Breast epithelium (tissue), 4 donors: ENCODE data around the gene PRDM11. TPM values are rescaled to one million over a fixed set of nuclear protein-coding genes. Genes with fewer than 3 reads are reported as not detected.

Experiments
- DNase-seq, 2 donors: peaks; one replicate each; pipeline ENCODE4 v3.0.0-alpha.2; 2019; ENCODE audit warnings: low spot score in 2 of 2
- H3K27ac ChIP-seq, 2 donors: fragments of 200-600 bp; sonication (generic) in 1 of 2; one replicate each; pipeline ENCODE4 v1.5.1; 2016 to 2019; ENCODE audit warnings: mild to moderate bottlenecking in 1 of 2
- H3K27me3 ChIP-seq, 2 donors: fragments of 200-600 bp; sonication (generic) in 1 of 2; one replicate each; pipeline versions ENCODE4 v1.5.1 to v1.6.0; 2017 to 2019; ENCODE audit warnings: control low read depth in 1 of 2, mild to moderate bottlenecking in 1 of 2
- H3K36me3 ChIP-seq: fragments of 200-600 bp; one replicate; pipeline ENCODE4 v1.5.1; 2019
- H3K4me1 ChIP-seq, 2 donors: fragments of 200-600 bp; sonication (generic); one replicate each; pipeline ENCODE4 v1.5.1; 2016 to 2019; ENCODE audit warnings: control low read depth in 1 of 2
- H3K4me3 ChIP-seq, 3 donors: fragments of 200-600 bp; sonication (generic); 1 replicate in 2 of 3; 2 replicates in 1 of 3; pipeline ENCODE4 v1.5.1; 2016 to 2019; ENCODE audit warnings: mild to moderate bottlenecking in 3 of 3, moderate library complexity in 2 of 3
- H3K9me3 ChIP-seq, 2 donors: fragments of 200-600 bp; sonication (generic) in 1 of 2; one replicate each; pipeline ENCODE4 v1.5.1; 2016 to 2019; ENCODE audit warnings: control low read depth in 1 of 2
- POLR2A ChIP-seq: fragments of 450-650 bp; IDR thresholded peaks from one replicate; pipeline ENCODE4 v1.6.1; 2016; ENCODE audit warnings: antibody characterized with exemption, mild to moderate bottlenecking, moderate library complexity
- POLR2AphosphoS5 ChIP-seq, 3 donors: sonication (generic); formaldehyde crosslinking; IDR thresholded peaks; one replicate each; pipeline ENCODE4 v1.6.1; 2017; ENCODE audit warnings: antibody characterized with exemption in 3 of 3
- intact Hi-C: fragments of 100-400 bp; cut with DNase I; formaldehyde crosslinking; loops from one replicate; pipeline ENCODE4 v1.15.1; 2023; ENCODE audit warnings: low total_unique reads
- total RNA-seq, 3 donors: library from RNA; depleted of rRNA; stranded (reverse); fragments of >200 nt; gene quantifications; one replicate each; pipeline ENCODE4 v1.1.0, GENCODE V29; 2016
- TF ChIP-seq, protein P1 (sequence below), 3 donors: fragments of 450-650 bp; IDR thresholded peaks; one replicate each; pipeline ENCODE4 v1.5.1; 2016 to 2017; ENCODE audit warnings: antibody characterized with exemption in 3 of 3, mild to moderate bottlenecking in 3 of 3, moderate library complexity in 3 of 3

Gene PRDM11
- total RNA-seq, 3 donors from 2014 or later, result 6.9 to 10.9 (median 10.8) TPM

DNA sequence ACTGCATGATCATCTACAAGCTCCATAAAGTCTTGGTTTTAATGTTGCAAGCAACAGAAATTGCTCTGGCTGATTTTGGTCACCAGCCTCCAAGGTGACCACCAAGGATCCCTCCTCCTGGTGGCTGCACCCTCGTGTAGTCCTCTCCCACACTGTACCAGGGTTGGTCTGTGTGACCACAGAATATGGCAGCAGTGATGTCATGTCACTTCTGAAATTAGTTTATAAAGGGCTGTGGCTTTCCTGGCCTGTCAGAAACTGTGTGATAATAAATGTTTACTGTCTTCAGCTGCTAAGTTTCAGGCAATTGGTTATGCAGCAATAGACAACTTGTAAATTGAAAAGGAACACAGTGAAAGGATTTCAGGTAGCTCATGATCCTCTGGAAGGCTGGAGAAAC lies 5.3 kb upstream of the PRDM11 start:
- TF ChIP-seq POLR2A (no peak), POLR2AphosphoS5 (IDR thresholded peaks at IDR 0.05) (no peak)
- TF ChIP-seq, protein P1, sequence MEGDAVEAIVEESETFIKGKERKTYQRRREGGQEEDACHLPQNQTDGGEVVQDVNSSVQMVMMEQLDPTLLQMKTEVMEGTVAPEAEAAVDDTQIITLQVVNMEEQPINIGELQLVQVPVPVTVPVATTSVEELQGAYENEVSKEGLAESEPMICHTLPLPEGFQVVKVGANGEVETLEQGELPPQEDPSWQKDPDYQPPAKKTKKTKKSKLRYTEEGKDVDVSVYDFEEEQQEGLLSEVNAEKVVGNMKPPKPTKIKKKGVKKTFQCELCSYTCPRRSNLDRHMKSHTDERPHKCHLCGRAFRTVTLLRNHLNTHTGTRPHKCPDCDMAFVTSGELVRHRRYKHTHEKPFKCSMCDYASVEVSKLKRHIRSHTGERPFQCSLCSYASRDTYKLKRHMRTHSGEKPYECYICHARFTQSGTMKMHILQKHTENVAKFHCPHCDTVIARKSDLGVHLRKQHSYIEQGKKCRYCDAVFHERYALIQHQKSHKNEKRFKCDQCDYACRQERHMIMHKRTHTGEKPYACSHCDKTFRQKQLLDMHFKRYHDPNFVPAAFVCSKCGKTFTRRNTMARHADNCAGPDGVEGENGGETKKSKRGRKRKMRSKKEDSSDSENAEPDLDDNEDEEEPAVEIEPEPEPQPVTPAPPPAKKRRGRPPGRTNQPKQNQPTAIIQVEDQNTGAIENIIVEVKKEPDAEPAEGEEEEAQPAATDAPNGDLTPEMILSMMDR (IDR thresholded peaks at IDR 0.05), result no peak
- no peak for DNase-seq
- Histone ChIP-seq H3K27ac (no peak overlapping the region), H3K36me3 (no peaks in the 10 kb centered on the region), H3K27me3 (no peaks in the 10 kb centered on the region), H3K4me3 (no peak overlapping the region), H3K9me3 (no peaks in the 10 kb centered on the region), H3K4me1 (no peaks in the 10 kb centered on the region)
- intact Hi-C loops, result no loop called here

DNA sequence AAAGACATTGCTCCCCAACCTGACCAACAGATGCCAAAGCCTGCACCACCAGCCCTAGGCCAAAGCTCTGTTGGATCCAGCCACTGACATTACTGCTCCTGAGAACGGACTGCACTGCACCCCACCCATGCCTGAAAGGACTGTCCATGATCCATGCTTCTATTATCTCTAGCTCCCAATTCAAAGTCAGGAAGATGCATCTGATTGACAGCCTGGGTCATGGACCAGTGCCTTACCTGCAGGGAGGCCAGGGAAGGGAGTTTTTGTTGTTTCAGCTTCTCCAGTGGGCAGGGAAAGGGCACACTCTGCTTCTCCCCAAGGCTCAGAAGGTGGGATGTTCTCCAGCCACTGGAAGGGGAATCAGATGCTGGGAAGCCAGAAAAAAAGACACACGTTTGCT lies 4.8 kb upstream of the PRDM11 start:
- Histone ChIP-seq H3K9me3 (no peaks in the 10 kb centered on the region), H3K36me3 (no peaks in the 10 kb centered on the region), H3K4me1 (no peaks in the 10 kb centered on the region), H3K27me3 (no peaks in the 10 kb centered on the region), H3K4me3 (no peak overlapping the region), H3K27ac (no peak overlapping the region)
- intact Hi-C loops, result no loop called here
- TF ChIP-seq, protein P1 (IDR thresholded peaks at IDR 0.05), result no peak
- TF ChIP-seq POLR2A (no peak), POLR2AphosphoS5 (IDR thresholded peaks at IDR 0.05) (no peak)
- DNase-seq, result no peak

DNA sequence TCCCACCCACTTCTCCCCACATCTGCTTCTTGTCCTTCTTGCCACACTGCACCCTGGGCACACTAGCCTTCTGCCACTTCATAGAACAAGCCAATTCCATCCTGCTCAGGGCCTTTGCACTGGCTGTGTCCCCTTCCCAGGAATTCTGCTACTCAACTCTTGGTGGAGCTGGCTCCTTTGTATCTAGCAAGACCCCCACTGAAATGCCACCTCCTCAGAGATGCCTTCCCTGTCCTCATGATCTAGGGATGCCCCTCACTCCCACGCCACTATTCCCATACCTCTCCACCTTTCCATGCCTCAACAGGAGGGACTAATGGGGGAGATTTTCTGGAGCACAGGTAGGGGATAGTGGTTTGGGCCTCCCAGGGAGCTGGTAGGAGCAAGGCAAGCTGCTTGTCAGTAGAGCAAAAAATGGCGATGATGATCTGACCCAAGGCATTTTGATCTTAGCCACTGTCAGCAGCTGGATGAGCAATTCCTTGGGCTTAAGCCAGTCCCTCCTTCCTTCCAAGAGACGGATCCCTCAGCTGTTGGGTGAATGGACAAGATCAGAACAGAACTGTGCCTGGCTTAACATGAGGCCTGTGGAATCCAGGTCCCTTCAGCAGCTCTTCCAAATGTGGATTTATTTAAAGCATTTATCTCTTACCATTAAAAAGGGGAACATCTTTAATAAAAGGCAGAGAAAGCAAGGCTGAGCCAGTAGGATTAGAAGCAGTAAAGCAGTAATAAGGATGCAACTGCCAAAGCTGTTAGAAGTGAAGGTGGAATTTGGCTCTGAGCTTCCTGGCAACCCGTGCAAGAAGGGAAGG lies 4.0 kb upstream of the PRDM11 start:
- intact Hi-C loops, result no loop called here
- no peaks in the 10 kb centered on the region for H3K9me3 ChIP-seq
- no peak overlapping the region for H3K27ac ChIP-seq
- no peaks in the 10 kb centered on the region for H3K4me1 ChIP-seq
- TF ChIP-seq POLR2A (no peak), POLR2AphosphoS5 (IDR thresholded peaks at IDR 0.05) (no peak)
- H3K27me3 ChIP-seq, result no peaks in the 10 kb centered on the region
- no peaks in the 10 kb centered on the region for H3K36me3 ChIP-seq
- no peak for DNase-seq
- H3K4me3 ChIP-seq, result no peak overlapping the region

DNA sequence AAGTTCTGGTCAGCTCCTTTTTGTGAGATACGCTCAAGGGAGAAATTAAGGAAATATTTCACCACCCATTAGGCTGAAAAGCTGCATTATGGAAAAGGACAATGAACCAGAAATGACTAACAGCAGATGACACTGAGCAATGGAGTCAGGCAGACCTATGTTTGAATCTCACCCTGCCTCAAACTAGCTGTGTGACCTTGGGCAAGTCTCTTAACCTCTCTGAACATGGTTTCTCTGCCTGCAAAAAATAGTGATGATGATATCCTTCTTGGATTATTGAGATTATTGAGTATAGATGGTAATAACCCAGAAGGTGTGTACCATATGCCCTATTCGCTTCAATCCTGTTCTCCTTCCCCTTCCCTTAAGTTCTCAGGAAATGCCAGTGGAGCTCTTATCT lies 2.9 kb upstream of the PRDM11 start:
- Histone ChIP-seq H3K4me1 (peaks cover 0 to 5% of the 10 kb centered on the region in 2 donors), H3K9me3 (no peaks in the 10 kb centered on the region), H3K4me3 (no peak overlapping the region), H3K36me3 (no peaks in the 10 kb centered on the region), H3K27me3 (no peaks in the 10 kb centered on the region), H3K27ac (no peak overlapping the region)
- DNase-seq, result no peak
- intact Hi-C loops, result no loop called here
- TF ChIP-seq POLR2AphosphoS5 (IDR thresholded peaks at IDR 0.05), result no peak
- TF ChIP-seq, protein P1 (IDR thresholded peaks at IDR 0.05), result no peak
- TF ChIP-seq POLR2A, result no peak

DNA sequence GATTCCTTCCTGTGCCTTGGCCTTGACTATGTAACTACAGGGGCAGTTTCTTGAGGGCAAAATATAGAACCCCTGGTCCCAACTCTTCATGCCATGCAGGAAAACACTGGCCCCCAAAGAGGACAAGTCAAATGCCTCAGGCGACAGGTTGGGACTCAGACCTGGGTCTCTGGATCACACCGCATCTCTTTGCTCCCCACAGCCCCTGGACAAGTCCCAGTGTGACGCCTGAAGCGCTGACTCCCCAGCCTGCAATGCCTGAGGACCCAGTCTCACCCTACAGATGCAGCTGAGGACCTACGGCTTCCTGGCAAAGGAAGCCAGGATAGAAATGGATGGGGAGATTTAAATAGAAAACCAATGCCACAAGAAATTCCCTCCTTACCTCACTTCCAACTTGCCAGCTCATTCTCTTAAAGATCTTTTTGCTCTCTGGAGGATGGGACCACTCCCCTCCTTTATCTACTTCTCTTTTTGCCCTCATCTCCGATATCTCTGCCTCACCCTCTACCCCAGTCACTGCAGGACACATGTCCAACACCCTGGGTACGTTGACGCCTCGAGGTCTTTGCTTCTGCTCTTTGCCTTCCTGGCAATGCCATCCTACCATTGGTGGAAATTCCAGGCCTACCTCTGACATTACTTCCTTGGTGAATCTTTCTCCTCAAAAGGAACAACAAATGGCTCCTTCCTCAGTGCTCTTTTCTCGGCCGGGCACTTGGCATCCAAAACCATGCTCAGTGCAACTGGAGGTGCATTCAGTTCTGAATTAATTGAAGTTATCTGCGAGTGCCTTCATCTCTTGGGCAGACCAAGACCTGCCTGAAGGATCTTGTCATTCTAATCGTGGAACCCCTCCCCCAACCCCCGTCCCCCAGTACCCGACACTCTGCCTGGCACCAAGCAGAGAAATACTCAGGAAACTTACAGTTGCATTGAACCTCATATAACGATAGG lies 2.0 kb upstream of the PRDM11 start:
- intact Hi-C loops, result no loop called here
- DNase-seq, result no peak
- H3K9me3 ChIP-seq, result no peaks in the 10 kb centered on the region
- no peak overlapping the region for H3K4me3 ChIP-seq
- no peaks in the 10 kb centered on the region for H3K36me3 ChIP-seq
- H3K27ac ChIP-seq, result no peak overlapping the region
- H3K4me1 ChIP-seq, result peaks cover 0 to 5% of the 10 kb centered on the region in 2 donors
- TF ChIP-seq POLR2AphosphoS5 (IDR thresholded peaks at IDR 0.05) (no peak), POLR2A (no peak)
- TF ChIP-seq, protein P1 (IDR thresholded peaks at IDR 0.05), result no peak
- no peaks in the 10 kb centered on the region for H3K27me3 ChIP-seq
